Measurements from ENCODE around the gene CLCN2. TPM values are rescaled to one million over a fixed set of nuclear protein-coding genes. Genes with fewer than 3 reads are reported as not detected.

CLCN2 gene
- total and polyA plus RNA-seq, 2 of the 8 experiments (the other 6 are each of a cell fraction or from before 2014, with no cell fraction given): 13.7 to 16.1 TPM

DNA sequence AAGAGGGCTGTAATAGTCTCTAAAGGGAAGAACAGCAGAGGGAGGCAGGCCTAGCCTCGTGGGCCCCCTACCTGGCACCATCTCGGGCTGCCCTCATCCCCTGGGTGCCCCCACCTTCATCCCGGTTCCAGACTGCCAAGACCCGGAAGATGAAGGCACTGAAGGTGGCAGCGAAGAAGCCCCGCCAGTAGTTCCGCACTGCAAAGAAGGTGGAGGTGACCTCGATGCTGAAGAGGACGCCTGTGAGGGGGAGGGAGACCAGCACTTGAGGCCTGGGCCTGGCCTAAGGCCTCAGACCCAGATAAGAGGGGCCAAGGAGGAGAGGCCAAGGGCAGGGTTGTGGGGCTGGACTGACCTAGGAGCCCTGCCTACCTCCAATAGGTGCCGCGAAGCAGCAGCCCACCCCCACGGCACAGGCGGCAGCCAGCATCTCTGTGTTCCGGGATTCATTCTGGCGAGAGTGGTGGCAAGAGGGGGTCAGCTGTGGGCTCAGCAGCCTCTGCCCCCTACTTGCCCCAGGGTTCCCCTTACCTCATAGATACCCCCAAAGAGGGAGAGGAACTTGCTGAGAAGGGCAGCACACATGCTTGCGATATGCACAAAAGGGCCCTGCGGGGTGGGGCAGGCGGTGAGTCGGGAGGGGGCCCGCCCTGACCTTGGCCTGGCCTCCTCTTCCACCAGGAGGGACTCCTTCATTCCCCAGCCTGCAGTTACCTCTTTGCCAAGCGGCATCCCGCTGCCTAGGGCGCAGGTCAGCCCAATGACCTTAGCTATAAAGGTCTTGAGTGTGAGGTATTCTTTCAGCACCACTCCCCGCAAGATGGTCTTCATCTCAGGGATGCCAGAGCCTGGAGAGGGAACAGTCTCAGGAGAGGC is 3.9 kb downstream of the CLCN2 start:
- WGBS, 2 experiments (ENCODE audit: extremely low coverage in 1 of 2, insufficient coverage in 1 of 2, insufficient read length in 1 of 2, insufficient replicate concordance in 2 of 2, low coverage in 1 of 2, low lambda C conversion rate in 2 of 2, missing lambda C conversion rate in 1 of 2): 86% methylated on average over 12 of the region's 24 CpGs; no CpG with 5 or more reads in 1 of the 2 experiments

More for the DNA sequence above, 3.9 kb downstream of the CLCN2 start:
- no peak overlapping the region for H3K4ac ChIP-seq (replicated peaks; ENCODE audit: insufficient read length, low read depth, low read length)
- no peak for TF ChIP-seq RXRA (IDR thresholded peaks at IDR 0.05; ENCODE audit: insufficient read depth, low read depth, low read length)
- TF ChIP-seq RFX5 (IDR thresholded peaks at IDR 0.05; ENCODE audit: borderline replicate concordance, low read depth, low read length): no peak
- no peak overlapping the region for H3K4me2 ChIP-seq (ENCODE audit: insufficient read depth in 1 of 2, low read depth in 2 of 2, low read length in 2 of 2)
- no peak overlapping the region for H4K5ac ChIP-seq (ENCODE audit: insufficient read length, low read depth, low read length)
- no peaks in the 10 kb centered on the region; a peak in 1 of 4 replicates for H3K79me2 ChIP-seq (ENCODE audit: control insufficient read depth in 1 of 2, insufficient read depth in 2 of 2, low read length in 2 of 2)
- peaks cover 3 to 18% (median 12%) of the 10 kb centered on the region in 4 experiments for H3K4me1 ChIP-seq (replicated peaks in 1 of 4; ENCODE audit: control insufficient read depth in 3 of 4, insufficient read depth in 4 of 4, low read length in 3 of 4)
- H2BK20ac ChIP-seq (ENCODE audit: low read length): no peak overlapping the region
- peaks cover 4 to 10% of the 10 kb centered on the region in 2 experiments for H4K20me1 ChIP-seq (replicated peaks in 1 of 2; ENCODE audit: control insufficient read depth in 1 of 2, insufficient read depth in 2 of 2, low read length in 2 of 2)
- ChIA-PET CTCF (ENCODE audit: partially characterized antibody) (interaction anchor here (0.7 to 7.1 kb wide), 5 partner anchors 11 to 184 kb away, joined by 3 to 47 read pairs (median 5); no protein-coding TSS in a partner anchor), POLR2A (ENCODE audit: partially characterized antibody) (interaction anchor here (0.6 to 1.0 kb wide), 2 partner anchors 9 to 1332 kb away, joined by 3 to 4 read pairs; no protein-coding TSS in a partner anchor)
- H3K9ac ChIP-seq (replicated peaks in 1 of 4; ENCODE audit: extremely low read depth in 1 of 4, low read depth in 3 of 4, low read length in 3 of 4): no peak overlapping the region
- no peak overlapping the region for H3K18ac ChIP-seq (ENCODE audit: extremely low read depth, low read length)
- no peak for FAIRE-seq
- no peak overlapping the region for H3K4me3 ChIP-seq (ENCODE audit: extremely low read depth in 1 of 4, insufficient read depth in 2 of 4, low read depth in 3 of 4, low read length in 4 of 4)
- H4K91ac ChIP-seq (replicated peaks; ENCODE audit: insufficient read length, low read length): no peak overlapping the region
- no peak overlapping the region for H2AK5ac ChIP-seq (ENCODE audit: low read depth, low read length)
- no peak overlapping the region for H3K27ac ChIP-seq (ENCODE audit: low read depth, low read length)
- no peak overlapping the region for H3K56ac ChIP-seq (replicated peaks; ENCODE audit: insufficient read length, low read depth, low read length)
- no peak overlapping the region; the same call in 1 of the 2 replicates for H4K8ac ChIP-seq (ENCODE audit: extremely low read depth, insufficient read depth, low read length)
- no peak overlapping the region for H2BK12ac ChIP-seq (ENCODE audit: low read depth, low read length)
- H3K9me3 ChIP-seq (ENCODE audit: insufficient read depth in 2 of 2, low read depth in 1 of 2, low read length in 1 of 2): no peaks in the 10 kb centered on the region
- H3K36me3 ChIP-seq (ENCODE audit: control insufficient read depth in 2 of 4, insufficient read depth in 4 of 4, low read length in 3 of 4): peaks cover 7 to 33% (median 24%) of the 10 kb centered on the region in 4 experiments; a peak in 6 of 8 replicates
- peaks cover 18% of the 10 kb centered on the region for H3K23me2 ChIP-seq (ENCODE audit: low read depth, low read length)
- H3K79me1 ChIP-seq (ENCODE audit: low read depth, low read length): no peaks in the 10 kb centered on the region
- no peak for DNase-seq (ENCODE audit: low read depth in 1 of 2, low spot score in 2 of 2)
- no peak overlapping the region for H3K23ac ChIP-seq (ENCODE audit: insufficient read length)
- H3K14ac ChIP-seq (ENCODE audit: insufficient read length): no peak overlapping the region
- no peak overlapping the region for H2BK5ac ChIP-seq (ENCODE audit: low read depth, low read length)
- peaks cover 0 to 8% (median 3%) of the 10 kb centered on the region in 4 experiments; a peak in 3 of 7 replicates for H3K27me3 ChIP-seq (replicated peaks in 1 of 4; ENCODE audit: control insufficient read depth in 3 of 4, extremely low read depth in 1 of 4, insufficient read depth in 3 of 4, low read length in 3 of 4)
- H2BK120ac ChIP-seq (replicated peaks; ENCODE audit: low read depth, low read length): no peak overlapping the region
- H2AFZ ChIP-seq (ENCODE audit: low read length): no peak overlapping the region
- no peak overlapping the region for H2BK15ac ChIP-seq (ENCODE audit: low read length)
